Neural cell (in vitro differentiated cells): ENCODE data around the gene ADAMTS17.

ENCODE experiments used
- EZH2 ChIP-seq: fragments of 200-600, 300-800 bp; shearing (Covaris generic), sonication (generic); IDR thresholded peaks from 2 replicates; pipeline ENCODE4 v1.6.1; 2014; ENCODE audit warnings: antibody characterized with exemption, low read length, borderline replicate concordance, mild to moderate bottlenecking; ENCODE audit not compliant: insufficient read depth, poor library complexity, severe bottlenecking
- MXI1 ChIP-seq: fragments of 450-650 bp; conservative IDR thresholded peaks from 2 replicates; pipeline ENCODE4 v1.6.1; 2014; ENCODE audit warnings: antibody characterized with exemption, mild to moderate bottlenecking; ENCODE audit not compliant: poor library complexity, severe bottlenecking
- POLR2AphosphoS5 ChIP-seq: IDR thresholded peaks from 2 replicates; pipeline ENCODE4 v1.6.1; 2012
- RAD21 ChIP-seq: fragments of 450-650 bp; conservative IDR thresholded peaks from 2 replicates; pipeline ENCODE4 v1.6.1; 2014; ENCODE audit warnings: antibody characterized with exemption, mild to moderate bottlenecking, moderate library complexity
- SMC3 ChIP-seq: fragments of 450-650 bp; conservative IDR thresholded peaks from 2 replicates; pipeline ENCODE4 v1.6.1; 2014; ENCODE audit warnings: antibody characterized with exemption, mild to moderate bottlenecking, moderate library complexity; ENCODE audit not compliant: poor library complexity
- TAF1 ChIP-seq: IDR thresholded peaks from 2 replicates; pipeline ENCODE4 v1.6.1; 2012; ENCODE audit warnings: low read depth
- TF ChIP-seq, protein P1 (sequence below): fragments of 450-650 bp; IDR thresholded peaks from 2 replicates; pipeline ENCODE4 v1.5.1; 2014; ENCODE audit warnings: antibody characterized with exemption, mild to moderate bottlenecking, moderate library complexity; ENCODE audit not compliant: poor library complexity, severe bottlenecking
- TF ChIP-seq, protein P2 (sequence below): IDR thresholded peaks from 2 replicates; pipeline ENCODE4 v1.6.1; 2012; ENCODE audit warnings: borderline replicate concordance

DNA sequence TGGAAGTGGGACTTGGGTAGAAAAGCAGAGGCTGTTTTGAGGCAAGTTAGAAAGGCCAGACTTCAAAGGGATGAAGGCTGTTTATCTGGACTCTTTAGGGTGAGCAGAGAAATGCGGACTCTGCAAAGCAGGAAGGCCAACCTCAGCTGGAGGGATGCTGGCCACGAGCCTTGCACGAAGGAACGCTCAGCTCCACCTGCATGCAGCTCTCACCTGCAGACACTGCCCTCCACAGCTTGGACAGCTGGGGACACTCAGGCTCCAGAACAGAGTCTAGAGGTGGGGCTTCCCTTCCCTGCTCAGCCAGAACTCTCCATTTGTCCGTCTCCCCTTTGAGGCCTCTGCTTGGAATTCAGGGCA lies 229.7 kb downstream of the ADAMTS17 start:
- TF ChIP-seq, protein P1, sequence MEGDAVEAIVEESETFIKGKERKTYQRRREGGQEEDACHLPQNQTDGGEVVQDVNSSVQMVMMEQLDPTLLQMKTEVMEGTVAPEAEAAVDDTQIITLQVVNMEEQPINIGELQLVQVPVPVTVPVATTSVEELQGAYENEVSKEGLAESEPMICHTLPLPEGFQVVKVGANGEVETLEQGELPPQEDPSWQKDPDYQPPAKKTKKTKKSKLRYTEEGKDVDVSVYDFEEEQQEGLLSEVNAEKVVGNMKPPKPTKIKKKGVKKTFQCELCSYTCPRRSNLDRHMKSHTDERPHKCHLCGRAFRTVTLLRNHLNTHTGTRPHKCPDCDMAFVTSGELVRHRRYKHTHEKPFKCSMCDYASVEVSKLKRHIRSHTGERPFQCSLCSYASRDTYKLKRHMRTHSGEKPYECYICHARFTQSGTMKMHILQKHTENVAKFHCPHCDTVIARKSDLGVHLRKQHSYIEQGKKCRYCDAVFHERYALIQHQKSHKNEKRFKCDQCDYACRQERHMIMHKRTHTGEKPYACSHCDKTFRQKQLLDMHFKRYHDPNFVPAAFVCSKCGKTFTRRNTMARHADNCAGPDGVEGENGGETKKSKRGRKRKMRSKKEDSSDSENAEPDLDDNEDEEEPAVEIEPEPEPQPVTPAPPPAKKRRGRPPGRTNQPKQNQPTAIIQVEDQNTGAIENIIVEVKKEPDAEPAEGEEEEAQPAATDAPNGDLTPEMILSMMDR: no peak
- TF ChIP-seq EZH2 (no peak), POLR2AphosphoS5 (no peak), RAD21 (no peak), SMC3 (no peak), MXI1 (no peak), TAF1 (no peak)
- TF ChIP-seq, protein P2, sequence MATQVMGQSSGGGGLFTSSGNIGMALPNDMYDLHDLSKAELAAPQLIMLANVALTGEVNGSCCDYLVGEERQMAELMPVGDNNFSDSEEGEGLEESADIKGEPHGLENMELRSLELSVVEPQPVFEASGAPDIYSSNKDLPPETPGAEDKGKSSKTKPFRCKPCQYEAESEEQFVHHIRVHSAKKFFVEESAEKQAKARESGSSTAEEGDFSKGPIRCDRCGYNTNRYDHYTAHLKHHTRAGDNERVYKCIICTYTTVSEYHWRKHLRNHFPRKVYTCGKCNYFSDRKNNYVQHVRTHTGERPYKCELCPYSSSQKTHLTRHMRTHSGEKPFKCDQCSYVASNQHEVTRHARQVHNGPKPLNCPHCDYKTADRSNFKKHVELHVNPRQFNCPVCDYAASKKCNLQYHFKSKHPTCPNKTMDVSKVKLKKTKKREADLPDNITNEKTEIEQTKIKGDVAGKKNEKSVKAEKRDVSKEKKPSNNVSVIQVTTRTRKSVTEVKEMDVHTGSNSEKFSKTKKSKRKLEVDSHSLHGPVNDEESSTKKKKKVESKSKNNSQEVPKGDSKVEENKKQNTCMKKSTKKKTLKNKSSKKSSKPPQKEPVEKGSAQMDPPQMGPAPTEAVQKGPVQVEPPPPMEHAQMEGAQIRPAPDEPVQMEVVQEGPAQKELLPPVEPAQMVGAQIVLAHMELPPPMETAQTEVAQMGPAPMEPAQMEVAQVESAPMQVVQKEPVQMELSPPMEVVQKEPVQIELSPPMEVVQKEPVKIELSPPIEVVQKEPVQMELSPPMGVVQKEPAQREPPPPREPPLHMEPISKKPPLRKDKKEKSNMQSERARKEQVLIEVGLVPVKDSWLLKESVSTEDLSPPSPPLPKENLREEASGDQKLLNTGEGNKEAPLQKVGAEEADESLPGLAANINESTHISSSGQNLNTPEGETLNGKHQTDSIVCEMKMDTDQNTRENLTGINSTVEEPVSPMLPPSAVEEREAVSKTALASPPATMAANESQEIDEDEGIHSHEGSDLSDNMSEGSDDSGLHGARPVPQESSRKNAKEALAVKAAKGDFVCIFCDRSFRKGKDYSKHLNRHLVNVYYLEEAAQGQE: no peak
